OCI-M1 (cell line): Measurements from ENCODE around the gene RMND1.
"Not testable (repeated sequence)": the region's sequence is repeated elsewhere in the genome, so short reads cannot be mapped to it uniquely, and the experiment has no call there.

Source experiments
- DNase-seq: peaks from one replicate; lab custom pipeline; 2025; lab: John Stamatoyannopoulos, UW

The RMND1 gene

DNA sequence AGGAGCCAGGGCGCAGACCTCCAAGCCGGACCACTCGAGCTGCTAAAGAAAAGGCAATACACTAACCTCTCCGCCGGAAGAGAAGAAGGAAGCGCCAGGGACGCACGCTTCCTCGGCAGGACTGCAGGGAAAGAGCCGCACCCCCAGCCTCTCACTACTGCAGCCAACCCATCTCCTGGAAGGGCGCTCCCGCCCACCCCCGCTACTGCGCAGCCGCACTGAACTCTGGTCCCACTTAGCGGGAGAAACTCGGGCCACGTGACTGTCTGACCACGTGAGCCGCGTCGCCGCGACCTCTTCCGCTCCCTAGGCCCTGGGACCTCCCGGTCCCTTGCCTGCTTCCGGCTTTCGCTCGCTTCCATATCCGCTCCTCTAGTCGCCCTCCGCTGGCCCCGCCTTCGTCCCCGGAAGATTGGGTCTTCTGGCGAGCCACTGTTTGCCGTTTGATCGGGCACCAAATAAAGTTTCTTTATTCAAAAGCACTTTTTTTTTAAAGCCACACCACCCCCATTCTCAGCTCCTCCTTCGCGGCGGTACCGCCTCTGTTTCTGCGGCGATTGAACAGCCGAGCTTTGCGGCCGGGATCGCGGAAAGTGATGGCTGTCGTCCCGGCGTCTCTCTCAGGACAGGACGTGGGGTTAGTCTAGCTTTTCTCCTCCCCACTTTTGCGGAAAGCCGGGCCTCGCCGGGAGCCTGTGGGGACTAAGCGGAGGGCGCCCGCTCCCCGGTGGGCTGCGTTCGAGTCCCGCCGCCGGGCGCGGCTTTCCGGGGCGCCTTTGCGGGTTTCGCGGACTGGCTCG is at the start of gene RMND1:
Gene RMND1 (minus strand): TSS at position 177 of the 800 bp plus-strand sequence. CDS start 6,315 bp downstream, outside the sequence.
- DNase-seq: peak; percentile 100

- no peak for DNase-seq
Measured at GRCh38 chr6:151499551-151499950, 47.6 kb upstream of the RMND1 start.

DNA sequence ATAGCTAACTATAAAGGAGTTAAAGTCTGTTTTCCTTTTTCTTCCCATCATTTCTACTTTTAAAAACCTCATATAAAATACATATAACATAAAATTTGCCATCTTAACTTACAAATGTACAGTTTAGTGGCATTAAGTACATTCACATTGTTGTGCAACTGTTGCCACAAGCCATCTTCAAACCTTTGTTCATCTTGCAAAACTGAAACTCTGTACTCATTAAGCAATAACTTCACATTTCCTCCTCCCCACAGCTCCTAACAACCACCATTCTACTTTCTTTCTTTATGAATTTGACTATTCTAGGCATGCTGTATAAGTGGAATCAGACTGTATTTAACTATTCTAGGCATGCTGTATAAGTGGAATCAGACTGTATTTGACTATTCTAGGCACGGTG is 46.4 kb upstream of the RMND1 start:
- DNase-seq: peak; percentile 51

DNA sequence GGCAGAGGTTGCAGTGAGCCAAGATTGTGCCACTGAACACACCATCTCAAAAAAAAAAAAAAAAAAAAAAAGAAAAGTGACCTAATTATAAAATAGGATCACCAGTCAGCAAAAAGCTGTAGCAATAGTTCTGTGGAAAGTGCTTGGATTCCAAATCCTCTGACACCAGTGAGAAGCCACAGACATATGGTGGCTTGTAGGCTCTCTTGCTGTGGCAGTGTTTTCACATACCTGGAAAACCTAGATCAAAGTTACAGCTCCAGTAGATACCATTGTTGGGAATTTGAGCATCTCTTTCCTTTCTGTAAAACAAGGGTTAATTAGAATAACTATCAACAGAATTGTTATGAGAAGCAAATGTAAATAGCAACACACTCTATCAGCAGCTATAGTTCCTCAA is 46.0 kb upstream of the RMND1 start:
- no peak for DNase-seq

- no peak for DNase-seq
Measured at GRCh38 chr6:151495380-151495779, 43.5 kb upstream of the RMND1 start.

DNA sequence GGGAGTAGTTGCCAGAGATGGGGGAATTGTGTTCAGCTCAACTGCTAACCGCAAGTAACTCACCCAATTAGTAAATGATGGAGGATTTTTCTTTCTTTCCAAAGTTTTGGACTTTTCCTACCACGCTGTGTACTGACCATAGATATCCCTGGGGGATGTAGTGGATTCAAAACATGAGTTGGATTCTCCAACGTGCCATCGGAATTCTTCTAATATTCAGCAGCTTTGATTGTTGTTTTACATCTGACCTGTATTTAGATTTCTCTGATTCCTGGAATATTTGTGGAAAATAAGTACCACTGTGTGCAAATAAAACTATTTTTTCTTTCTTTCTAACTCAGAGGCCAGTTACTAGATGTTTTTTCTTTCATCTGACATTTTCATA is 43.0 kb upstream of the RMND1 start:
- no peak for DNase-seq

DNA sequence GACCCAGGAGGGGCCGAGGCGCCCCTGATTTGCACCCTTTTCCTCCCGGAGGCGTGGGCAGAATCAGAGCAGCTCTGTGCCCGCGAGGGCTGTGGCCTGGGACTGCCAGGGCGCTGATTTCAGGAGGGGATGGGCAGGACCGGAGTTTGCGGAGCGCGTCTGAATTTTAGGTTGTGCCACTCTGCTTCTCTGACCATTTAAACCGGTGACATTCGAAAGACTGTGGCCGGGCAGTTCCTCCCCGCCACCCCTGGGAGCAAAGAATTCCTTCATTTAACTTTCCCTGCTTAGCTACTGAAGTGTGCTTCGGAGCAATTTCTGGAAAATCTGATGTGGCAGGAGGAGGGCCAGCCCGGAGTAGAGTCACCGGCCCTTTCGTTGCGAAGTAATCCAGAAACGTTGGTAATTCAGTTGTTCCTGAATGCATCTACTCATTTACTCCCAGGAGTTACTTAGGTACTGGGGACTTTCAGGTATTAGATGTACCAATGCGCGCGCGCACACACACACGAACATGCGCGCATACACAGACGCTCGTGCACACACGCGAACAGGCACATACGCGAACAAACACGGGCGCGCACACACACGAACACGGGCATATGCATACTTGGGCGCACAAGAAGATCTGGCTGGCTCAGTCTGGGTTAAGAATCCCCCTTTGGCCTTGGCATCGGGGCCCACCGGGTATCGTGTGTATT is 42.5 kb upstream of the RMND1 start:
- no peak for DNase-seq

- no peak for DNase-seq
Measured at GRCh38 chr6:151493804-151494234, 41.9 kb upstream of the RMND1 start, which contains the start of gene CCDC170. CCDC170 (plus strand) TSS chr6:151494017; CDS start chr6:151494129, 112 bp downstream.

DNA sequence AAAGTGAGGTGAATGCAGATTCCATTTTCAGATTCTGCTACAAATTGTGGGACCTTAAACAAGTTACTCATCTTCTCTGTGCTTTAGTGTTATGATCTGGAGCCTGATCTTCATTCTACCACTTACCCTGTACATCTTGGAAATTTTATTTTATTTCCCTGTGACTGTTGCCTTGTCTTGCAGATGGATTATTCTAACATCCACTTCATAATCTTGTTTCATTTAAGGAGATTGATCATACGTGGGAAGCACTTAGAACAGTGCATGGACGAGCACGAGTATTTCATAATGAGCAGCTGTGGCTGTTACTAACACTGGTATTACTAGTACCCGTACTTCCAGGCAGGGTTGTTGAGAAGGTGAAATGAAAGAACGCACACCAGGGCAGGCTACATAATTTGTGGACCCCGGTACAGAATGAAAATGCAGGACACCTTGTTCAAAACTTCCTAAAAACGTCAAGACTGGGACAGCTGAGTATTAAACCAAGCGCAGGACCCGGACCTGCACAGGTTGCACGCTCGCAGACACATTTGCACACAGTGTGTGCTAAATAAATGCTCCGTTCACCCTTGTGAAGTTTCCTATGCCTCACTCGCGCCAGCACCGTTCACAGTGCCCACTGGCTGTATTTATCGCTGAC is 41.4 kb upstream of the RMND1 start:
- no peak for DNase-seq

GRCh38 chr6:151490996-151491395 is 39.1 kb upstream of the RMND1 start:
- DNase-seq: no peak

DNA sequence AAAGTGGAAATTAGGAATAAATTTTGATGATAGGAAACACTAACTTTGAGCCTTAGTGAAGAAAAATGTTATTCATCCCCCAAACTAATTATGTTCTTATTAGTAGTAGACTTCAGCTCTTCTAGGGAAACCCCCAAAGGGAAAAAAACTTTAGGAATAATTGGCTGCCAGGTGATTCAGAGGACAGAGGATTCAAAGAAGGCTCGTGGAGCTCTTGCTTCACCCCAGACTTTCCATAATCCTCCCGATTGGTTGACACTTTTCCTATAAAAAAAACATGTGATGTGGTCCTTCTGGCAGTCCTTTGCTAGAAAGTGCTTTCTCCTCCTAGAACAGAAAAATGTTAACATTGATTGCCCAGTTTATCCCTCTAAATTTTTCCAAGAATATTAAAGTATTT is 36.3 kb upstream of the RMND1 start:
- no peak for DNase-seq

GRCh38 chr6:151483994-151484393 is 32.1 kb upstream of the RMND1 start:
- no peak for DNase-seq

DNA sequence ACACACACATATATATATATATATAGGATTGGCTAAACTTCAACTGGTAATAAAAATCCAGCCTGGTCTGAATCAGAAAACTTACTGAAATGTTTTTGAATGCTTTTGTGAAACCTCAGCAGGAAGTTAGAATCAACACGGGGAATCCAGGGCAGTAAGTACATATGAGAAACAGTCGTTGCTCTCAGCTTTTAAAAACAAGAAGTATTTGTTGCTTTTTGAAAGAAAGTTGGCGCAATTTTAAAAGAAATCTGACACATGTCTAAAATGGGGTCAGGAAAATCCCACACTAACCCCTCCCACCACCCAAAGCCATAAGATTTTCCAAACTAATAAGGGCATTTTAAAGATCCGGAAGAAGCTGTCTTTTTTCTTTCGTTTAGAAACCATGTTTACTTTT is 30.4 kb upstream of the RMND1 start:
- DNase-seq: no peak

GRCh38 chr6:151481786-151482185 is 29.9 kb upstream of the RMND1 start:
- peak; percentile 19 for DNase-seq

- no peak for DNase-seq
Measured at GRCh38 chr6:151478670-151479069, 26.7 kb upstream of the RMND1 start.

- no peak for DNase-seq
Measured at GRCh38 chr6:151477726-151478125, 25.8 kb upstream of the RMND1 start.

GRCh38 chr6:151475653-151476523 is 24.0 kb upstream of the RMND1 start:
- DNase-seq: peak; percentile 83

- DNase-seq: no peak
Measured at GRCh38 chr6:151464702-151465101, 12.8 kb upstream of the RMND1 start.

- DNase-seq: no peak
Measured at GRCh38 chr6:151461673-151462072, 9.7 kb upstream of the RMND1 start.

DNA sequence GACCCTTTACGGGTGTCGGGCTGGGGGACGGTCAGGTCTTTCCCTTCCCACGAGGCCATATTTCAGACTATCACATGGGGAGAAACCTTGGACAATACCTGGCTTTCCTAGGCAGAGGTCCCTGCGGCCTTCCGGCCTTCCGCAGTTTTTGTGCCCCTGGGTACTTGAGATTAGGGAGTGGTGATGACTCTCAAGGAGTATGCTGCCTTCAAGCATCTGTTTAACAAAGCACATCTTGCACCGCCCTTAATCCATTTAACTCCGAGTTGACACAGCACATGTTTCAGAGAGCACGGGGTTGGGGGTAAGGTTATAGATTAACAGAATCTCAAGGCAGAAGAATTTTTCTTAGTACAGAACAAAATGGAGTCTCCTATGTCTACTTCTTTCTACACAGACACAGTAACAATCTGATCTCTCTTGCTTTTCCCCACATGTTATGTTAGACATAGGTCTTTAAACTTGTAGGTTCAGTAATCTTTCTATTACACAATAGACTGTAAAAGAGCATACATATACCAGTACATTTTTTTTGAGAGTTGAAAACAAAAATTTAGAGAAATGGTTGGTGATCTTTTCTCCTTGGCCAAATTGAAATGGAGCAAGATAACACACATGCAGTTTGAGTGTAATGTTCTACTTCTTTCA is 3.9 kb upstream of the RMND1 start:
- DNase-seq: not testable (repeated sequence)

DNA sequence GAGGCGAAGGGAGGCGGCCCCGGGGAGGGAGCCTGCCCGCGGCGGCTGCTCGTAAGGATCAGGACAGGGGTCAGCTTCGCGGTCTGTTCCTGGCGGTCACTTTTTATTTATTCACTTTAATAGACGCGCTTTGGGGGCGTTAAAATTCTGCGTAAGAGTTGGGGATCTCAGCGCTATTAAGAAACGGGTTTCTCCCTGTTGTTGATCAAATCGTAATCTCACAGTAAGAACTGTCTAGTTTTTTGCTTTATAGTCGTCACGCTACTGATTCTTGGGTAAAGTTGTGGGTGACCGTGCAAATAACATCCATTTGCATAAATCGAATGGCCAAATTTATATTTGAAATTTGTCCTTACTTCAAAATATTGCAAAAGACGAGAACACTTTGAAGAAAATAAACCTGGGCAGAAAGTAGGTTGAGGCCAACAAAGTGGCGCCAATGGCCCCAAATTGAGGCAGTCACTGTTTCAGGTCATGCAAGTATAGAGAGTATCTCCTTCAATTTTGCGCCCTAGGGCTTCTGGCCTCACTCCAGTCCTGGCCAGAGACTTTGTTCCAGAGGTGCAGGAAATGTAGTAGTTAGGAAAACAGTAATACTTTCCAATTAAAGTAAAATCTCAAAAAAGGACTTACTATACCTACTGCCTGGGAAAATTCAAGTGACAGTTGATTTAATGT is 963 bp upstream of the RMND1 start:
- DNase-seq: peak; percentile 70
